Measurements from ENCODE around the gene CLCN1. TPM values are rescaled to one million over a fixed set of nuclear protein-coding genes. Genes with fewer than 3 reads are reported as not detected.

Gene CLCN1
- polyA plus RNA-seq, 3 donors: 0.04 to 0.76 (median 0.11) TPM

- no peak overlapping the region for H2AFZ ChIP-seq (ENCODE audit: insufficient read depth, low read depth, low read length, poor library complexity, severe bottlenecking)
- no peak overlapping the region for H3K4me2 ChIP-seq (replicated peaks; ENCODE audit: extremely low read depth, low read length, poor library complexity, severe bottlenecking)
- Mint-ChIP-seq H3K27ac (peak overlapping the region in 1 of 7 donors; percentile 37), H3K9me3 (peaks cover 0 to 6% (median 0%) of the 10 kb centered on the region in 7 donors), H3K4me1 (peaks cover 4% of the 10 kb centered on the region), H3K27me3 (ENCODE audit: low read depth in 3 of 3) (peaks cover 1 to 5% (median 4%) of the 10 kb centered on the region in 3 donors), H3K36me3 (peaks cover 3 to 8% of the 10 kb centered on the region in 2 donors), H3K4me3 (no peak overlapping the region)
- DNase-seq: no peak
- H3K9ac ChIP-seq (ENCODE audit: insufficient read depth, low read length, poor library complexity, severe bottlenecking): no peak overlapping the region
- no peak overlapping the region for H3K27ac ChIP-seq (ENCODE audit: low read depth in 1 of 2, low read length in 2 of 2)
- no peaks in the 10 kb centered on the region for H3K79me2 ChIP-seq (ENCODE audit: insufficient read depth, low read length)
- no peak overlapping the region for H3K4me3 ChIP-seq (replicated peaks in 1 of 3; ENCODE audit: low read depth in 2 of 3, low read length in 3 of 3)
- WGBS (ENCODE audit: insufficient coverage): 93% methylated on average over 4 of the region's 5 CpGs
- intact Hi-C loops (cut with micrococcal nuclease): no loop called here
- no peaks in the 10 kb centered on the region for H3K36me3 ChIP-seq (replicated peaks in 1 of 2; ENCODE audit: control insufficient read depth in 1 of 2, insufficient read depth in 2 of 2, low read length in 2 of 2)
- peaks cover 0 to 1% of the 10 kb centered on the region in 2 donors for H3K4me1 ChIP-seq (ENCODE audit: control insufficient read depth in 1 of 2, insufficient read depth in 2 of 2, low read length in 2 of 2)
- no peaks in the 10 kb centered on the region for H3K27me3 ChIP-seq (ENCODE audit: control insufficient read depth in 2 of 2, insufficient read depth in 2 of 2, low read length in 2 of 2)
- no peak for TF ChIP-seq CTCF (IDR thresholded peaks at IDR 0.05)
- H4K20me1 ChIP-seq (ENCODE audit: insufficient read depth, low read length): no peaks in the 10 kb centered on the region
- no peaks in the 10 kb centered on the region for H3K9me3 ChIP-seq (replicated peaks in 1 of 2; ENCODE audit: control insufficient read depth in 1 of 2, insufficient read depth in 1 of 2, low read length in 2 of 2)
These were observed 35.1 kb downstream of the CLCN1 start for GRCh38 chr7:143351060-143351459.

GRCh38 chr7:143351574-143351973 is 35.7 kb downstream of the CLCN1 start:
- H3K27me3 Mint-ChIP-seq (ENCODE audit: low read depth in 3 of 3): peaks cover 1 to 4% (median 4%) of the 10 kb centered on the region in 3 donors
- peaks cover 0 to 3% (median 0%) of the 10 kb centered on the region in 7 donors for H3K9me3 Mint-ChIP-seq
- 91% methylated on average over 5 of the region's 9 CpGs for WGBS (ENCODE audit: insufficient coverage)

More at GRCh38 chr7:143351574-143351973, 35.7 kb downstream of the CLCN1 start:
- peaks cover 4% of the 10 kb centered on the region for H3K4me1 Mint-ChIP-seq
- no peaks in the 10 kb centered on the region for H3K27me3 ChIP-seq (ENCODE audit: control insufficient read depth in 2 of 2, insufficient read depth in 2 of 2, low read length in 2 of 2)
- no peak overlapping the region for H3K4me3 ChIP-seq (replicated peaks in 1 of 3; ENCODE audit: low read depth in 2 of 3, low read length in 3 of 3)
- no peak for DNase-seq
- no peaks in the 10 kb centered on the region for H3K79me2 ChIP-seq (ENCODE audit: insufficient read depth, low read length)
- no peak overlapping the region for H3K9ac ChIP-seq (ENCODE audit: insufficient read depth, low read length, poor library complexity, severe bottlenecking)
- no peak overlapping the region for H3K4me2 ChIP-seq (replicated peaks; ENCODE audit: extremely low read depth, low read length, poor library complexity, severe bottlenecking)
- peaks cover 3 to 8% of the 10 kb centered on the region in 2 donors for H3K36me3 Mint-ChIP-seq
- no peaks in the 10 kb centered on the region for H4K20me1 ChIP-seq (ENCODE audit: insufficient read depth, low read length)
- H3K27ac Mint-ChIP-seq: no peak overlapping the region
- no peaks in the 10 kb centered on the region for H3K36me3 ChIP-seq (replicated peaks in 1 of 2; ENCODE audit: control insufficient read depth in 1 of 2, insufficient read depth in 2 of 2, low read length in 2 of 2)
- TF ChIP-seq CTCF (IDR thresholded peaks at IDR 0.05): no peak
- no peak overlapping the region for H2AFZ ChIP-seq (ENCODE audit: insufficient read depth, low read depth, low read length, poor library complexity, severe bottlenecking)
- intact Hi-C loops (cut with micrococcal nuclease): no loop called here
- H3K9me3 ChIP-seq (replicated peaks in 1 of 2; ENCODE audit: control insufficient read depth in 1 of 2, insufficient read depth in 1 of 2, low read length in 2 of 2): no peaks in the 10 kb centered on the region
- H3K4me1 ChIP-seq (ENCODE audit: control insufficient read depth in 1 of 2, insufficient read depth in 2 of 2, low read length in 2 of 2): no peaks in the 10 kb centered on the region
- H3K27ac ChIP-seq (ENCODE audit: low read depth in 1 of 2, low read length in 2 of 2): no peak overlapping the region
- no peak overlapping the region for H3K4me3 Mint-ChIP-seq
